Keratinocyte (primary cell): ENCODE data around the gene CHD9. TPM values are rescaled to one million over a fixed set of nuclear protein-coding genes. Genes with fewer than 3 reads are reported as not detected.
"Not testable (repeated sequence)": the region's sequence is repeated elsewhere in the genome, so short reads cannot be mapped to it uniquely, and the experiment has no call there.

ENCODE experiments used
- DNase-seq: peaks from one replicate; pipeline ENCODE4 v3.0.0-alpha.2; 2011; ENCODE audit warnings: low read depth, missing footprints, low spot score
- FAIRE-seq: peaks from 2 replicates; lab custom pipeline; 2011; peaks lifted over from hg19 to GRCh38; lab: Jason Lieb, UNC
- H2AFZ ChIP-seq: 2 replicates; pipeline ENCODE4 v1.6.0; 2012; ENCODE audit warnings: low read length, control low read depth, inconsistent platforms; ENCODE audit not compliant: control insufficient read depth
- H3K27ac ChIP-seq: 2 replicates; pipeline ENCODE4 v1.5.1; 2011; ENCODE audit warnings: low read length; ENCODE audit not compliant: control insufficient read depth, insufficient read depth
- H3K27me3 ChIP-seq: 3 replicates; pipeline ENCODE4 v1.6.0; 2011; ENCODE audit warnings: low read length; ENCODE audit not compliant: control insufficient read depth, insufficient read depth; ENCODE audit errors: extremely low read depth
- H3K36me3 ChIP-seq, 2 experiments: 2 replicates in 1 of 2; 3 replicates in 1 of 2; pipeline ENCODE4 v1.5.1; 2011; ENCODE audit warnings: low read length in 2 of 2, mild to moderate bottlenecking in 1 of 2; ENCODE audit not compliant: control insufficient read depth in 2 of 2, insufficient read depth in 2 of 2; ENCODE audit errors: extremely low read depth in 1 of 2
- H3K4me1 ChIP-seq: 3 replicates; pipeline ENCODE4 v1.5.1; 2011; ENCODE audit warnings: low read length; ENCODE audit not compliant: control insufficient read depth, insufficient read depth; ENCODE audit errors: extremely low read depth
- H3K4me2 ChIP-seq: 3 replicates; pipeline ENCODE4 v1.6.0; 2011; ENCODE audit warnings: low read depth, low read length; ENCODE audit not compliant: control insufficient read depth, insufficient read depth; ENCODE audit errors: extremely low read depth
- H3K4me3 ChIP-seq, 3 experiments: fragments of 200-600 bp in 1 of 3; sonication (generic) in 1 of 3; 2 replicates in 2 of 3; 3 replicates in 1 of 3; pipeline ENCODE4 v1.5.1; 2011 to 2016; ENCODE audit warnings: low read length in 3 of 3, mild to moderate bottlenecking in 3 of 3, control low read depth in 2 of 3, inconsistent platforms in 1 of 3, low read depth in 1 of 3, mixed read lengths in 1 of 3, mixed run types in 1 of 3, moderate library complexity in 1 of 3; ENCODE audit not compliant: control insufficient read depth in 2 of 3, insufficient read depth in 2 of 3; ENCODE audit errors: extremely low read depth in 1 of 3
- H3K79me2 ChIP-seq: 2 replicates; pipeline ENCODE4 v1.6.0; 2012; ENCODE audit warnings: low read length; ENCODE audit not compliant: control insufficient read depth, insufficient read depth
- H3K9ac ChIP-seq: 3 replicates; pipeline ENCODE4 v1.6.0; 2011; ENCODE audit warnings: low read length; ENCODE audit not compliant: control insufficient read depth, insufficient read depth; ENCODE audit errors: extremely low read depth
- H3K9me1 ChIP-seq: 3 replicates; pipeline ENCODE4 v1.6.0; 2011; ENCODE audit warnings: low read length; ENCODE audit not compliant: control insufficient read depth, insufficient read depth; ENCODE audit errors: extremely low read depth
- H3K9me3 ChIP-seq: 2 replicates; pipeline ENCODE4 v1.5.1; 2012; ENCODE audit warnings: low read depth, low read length; ENCODE audit not compliant: control insufficient read depth
- H4K20me1 ChIP-seq: 3 replicates; pipeline ENCODE4 v1.6.0; 2011; ENCODE audit warnings: low read length; ENCODE audit not compliant: control insufficient read depth, insufficient read depth; ENCODE audit errors: extremely low read depth
- CTCF ChIP-seq, 3 experiments: IDR thresholded peaks in 1 of 3; conservative IDR thresholded peaks in 1 of 3; optimal IDR thresholded peaks in 1 of 3; 2 replicates in 2 of 3; 3 replicates in 1 of 3; pipeline versions ENCODE3 to v1.5.1; 2011; ENCODE audit warnings: low read length in 3 of 3, mild to moderate bottlenecking in 3 of 3, moderate library complexity in 2 of 3, control low read depth in 1 of 3, inconsistent platforms in 1 of 3; ENCODE audit not compliant: insufficient read depth in 2 of 3; ENCODE audit errors: extremely low read depth in 1 of 3
- EZH2 ChIP-seq: IDR thresholded peaks from one replicate; pipeline ENCODE4 v1.6.1; 2012; ENCODE audit warnings: inconsistent platforms, mild to moderate bottlenecking, low read length, moderate library complexity
- dilution Hi-C: fragments of 300-500 bp; cut with MboI; formaldehyde crosslinking; loops from one replicate; pipeline ENCODE4 v1.7.0; 2020; ENCODE audit warnings: low sequenced_read_pairs; ENCODE audit not compliant: extremely low pct_ligation_motif_present
- polyA plus RNA-seq, 5 experiments: library from polyadenylated mRNA; depleted of rRNA in 3 of 5; stranded (reverse) in 3 of 5; stranded (forward) in 1 of 5; unstranded in 1 of 5; fragments of >200 nt; gene quantifications; 1 replicate in 1 of 5; 2 replicates in 3 of 5; 3 replicates in 1 of 5; pipeline versions ENCODE4 v1.2.1 to v1.2.3, GENCODE V29; 2011 to 2012; ENCODE audit warnings: missing spikeins in 2 of 5, low read depth in 1 of 5, low replicate concordance in 1 of 5

CHD9 gene
- polyA plus RNA-seq, 1 donor (not counting 4 experiments of a cell fraction or from before 2014, with no cell fraction given), result 32.8 TPM

GRCh38 chr16:53183442-53183841, 128.7 kb downstream of the CHD9 start:
- Histone ChIP-seq H3K9me1 (no peaks in the 10 kb centered on the region), H3K9ac (no peak overlapping the region), H2AFZ (no peak overlapping the region), H3K4me2 (no peak overlapping the region), H3K9me3 (peaks cover 3% of the 10 kb centered on the region), H3K4me1 (no peaks in the 10 kb centered on the region), H3K27me3 (no peaks in the 10 kb centered on the region), H3K27ac (no peak overlapping the region), H3K36me3 (peaks cover 0 to 1% of the 10 kb centered on the region in 2 experiments), H3K4me3 (no peak overlapping the region), H3K79me2 (peaks cover 13% of the 10 kb centered on the region), H4K20me1 (no peaks in the 10 kb centered on the region)
- no peak for FAIRE-seq
- dilution Hi-C loops, result no loop called here
- TF ChIP-seq CTCF (optimal IDR thresholded peaks at IDR 0.05 in 1 of 3, IDR thresholded peaks at IDR 0.05 in 1 of 3, conservative IDR thresholded peaks at IDR 0.05 in 1 of 3; ENCODE audit: extremely low read depth in 1 of 3, insufficient read depth in 2 of 3, low read length in 3 of 3) (no peak), EZH2 (no peak)
- DNase-seq, result no peak

GRCh38 chr16:53185741-53186140, 130.9 kb downstream of the CHD9 start:
- not testable (repeated sequence) for DNase-seq, FAIRE-seq
- H3K79me2 ChIP-seq, result peaks cover 11% of the 10 kb centered on the region

GRCh38 chr16:53187775-53188174, 133.0 kb downstream of the CHD9 start:
- no peak overlapping the region for H3K27ac ChIP-seq
- peaks cover 3% of the 10 kb centered on the region for H3K9me3 ChIP-seq
- FAIRE-seq, result no peak
- no peaks in the 10 kb centered on the region for H3K4me1 ChIP-seq
- peaks cover 0 to 1% of the 10 kb centered on the region in 2 experiments for H3K36me3 ChIP-seq
- dilution Hi-C loops, result no loop called here
- no peaks in the 10 kb centered on the region for H4K20me1 ChIP-seq
- H3K27me3 ChIP-seq, result no peaks in the 10 kb centered on the region
- no peaks in the 10 kb centered on the region for H3K9me1 ChIP-seq
- no peak overlapping the region for H3K9ac ChIP-seq
- TF ChIP-seq EZH2 (no peak), CTCF (optimal IDR thresholded peaks at IDR 0.05 in 1 of 3, IDR thresholded peaks at IDR 0.05 in 1 of 3, conservative IDR thresholded peaks at IDR 0.05 in 1 of 3; ENCODE audit: extremely low read depth in 1 of 3, insufficient read depth in 2 of 3, low read length in 3 of 3) (no peak)
- H3K79me2 ChIP-seq, result peaks cover 16% of the 10 kb centered on the region
- no peak for DNase-seq
- no peak overlapping the region for H3K4me2 ChIP-seq
- H2AFZ ChIP-seq, result no peak overlapping the region
- no peak overlapping the region for H3K4me3 ChIP-seq

More at GRCh38 chr16:53185741-53186140, 130.9 kb downstream of the CHD9 start:
- H3K4me3 ChIP-seq, H2AFZ ChIP-seq, H3K27ac ChIP-seq, H3K9ac ChIP-seq, H3K36me3 ChIP-seq, H3K4me1 ChIP-seq, dilution Hi-C loops, H3K9me1 ChIP-seq, H4K20me1 ChIP-seq, H3K9me3 ChIP-seq, H3K27me3 ChIP-seq, H3K4me2 ChIP-seq: not testable (repeated sequence)
